NB4 (cell line): ENCODE measurements around the gene DCLK1.

Source experiments
- MYC ChIP-seq: IDR thresholded peaks from 2 replicates; pipeline ENCODE4 v1.6.1; 2011; ENCODE audit warnings: low read depth, low read length
- POLR2A ChIP-seq: IDR thresholded peaks from 2 replicates; pipeline ENCODE4 v1.6.1; 2011; ENCODE audit warnings: mild to moderate bottlenecking; ENCODE audit not compliant: insufficient read length; ENCODE audit errors: extremely low read depth
- TF ChIP-seq, protein P1 (sequence below): IDR thresholded peaks from one replicate; pipeline ENCODE4 v1.5.1; 2012; ENCODE audit warnings: low read depth, low read length
- TF ChIP-seq, protein P2 (sequence below): IDR thresholded peaks from 2 replicates; pipeline ENCODE4 v1.6.1; 2011; ENCODE audit warnings: low read depth, low read length

DNA sequence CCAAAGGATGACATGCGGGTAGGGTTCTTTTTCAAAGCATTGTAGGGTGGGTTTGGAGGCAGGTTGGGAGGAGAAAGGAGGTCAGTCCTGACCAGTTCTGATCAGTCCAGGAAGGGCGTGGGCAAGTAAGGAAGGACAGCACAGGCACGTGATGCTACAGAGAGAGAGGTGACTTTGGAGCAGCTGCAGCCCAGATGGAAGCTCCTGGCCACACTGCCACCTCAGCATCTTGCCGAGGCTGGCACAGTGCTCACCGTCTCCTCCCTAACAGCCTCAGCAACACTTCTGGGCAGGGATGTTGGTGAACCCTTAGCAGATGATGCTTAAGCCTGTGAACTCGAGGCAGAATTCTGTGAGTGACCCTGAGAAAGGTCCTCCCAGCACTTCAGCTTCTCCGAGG is 155.1 kb downstream of the DCLK1 start:
- TF ChIP-seq, protein P1, sequence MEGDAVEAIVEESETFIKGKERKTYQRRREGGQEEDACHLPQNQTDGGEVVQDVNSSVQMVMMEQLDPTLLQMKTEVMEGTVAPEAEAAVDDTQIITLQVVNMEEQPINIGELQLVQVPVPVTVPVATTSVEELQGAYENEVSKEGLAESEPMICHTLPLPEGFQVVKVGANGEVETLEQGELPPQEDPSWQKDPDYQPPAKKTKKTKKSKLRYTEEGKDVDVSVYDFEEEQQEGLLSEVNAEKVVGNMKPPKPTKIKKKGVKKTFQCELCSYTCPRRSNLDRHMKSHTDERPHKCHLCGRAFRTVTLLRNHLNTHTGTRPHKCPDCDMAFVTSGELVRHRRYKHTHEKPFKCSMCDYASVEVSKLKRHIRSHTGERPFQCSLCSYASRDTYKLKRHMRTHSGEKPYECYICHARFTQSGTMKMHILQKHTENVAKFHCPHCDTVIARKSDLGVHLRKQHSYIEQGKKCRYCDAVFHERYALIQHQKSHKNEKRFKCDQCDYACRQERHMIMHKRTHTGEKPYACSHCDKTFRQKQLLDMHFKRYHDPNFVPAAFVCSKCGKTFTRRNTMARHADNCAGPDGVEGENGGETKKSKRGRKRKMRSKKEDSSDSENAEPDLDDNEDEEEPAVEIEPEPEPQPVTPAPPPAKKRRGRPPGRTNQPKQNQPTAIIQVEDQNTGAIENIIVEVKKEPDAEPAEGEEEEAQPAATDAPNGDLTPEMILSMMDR: no peak
- TF ChIP-seq POLR2A (no peak), MYC (no peak)
- TF ChIP-seq, protein P2, sequence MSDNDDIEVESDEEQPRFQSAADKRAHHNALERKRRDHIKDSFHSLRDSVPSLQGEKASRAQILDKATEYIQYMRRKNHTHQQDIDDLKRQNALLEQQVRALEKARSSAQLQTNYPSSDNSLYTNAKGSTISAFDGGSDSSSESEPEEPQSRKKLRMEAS: no peak
